ENCODE results near the gene C1orf226.

Gene C1orf226

GRCh38 chr1:162359523-162360236 is 21.8 kb upstream of the C1orf226 start:
- H3K4me3 ChIP-seq (ENCODE audit: low read depth, low read length), result no peak overlapping the region
- TF ChIP-seq, protein P1, sequence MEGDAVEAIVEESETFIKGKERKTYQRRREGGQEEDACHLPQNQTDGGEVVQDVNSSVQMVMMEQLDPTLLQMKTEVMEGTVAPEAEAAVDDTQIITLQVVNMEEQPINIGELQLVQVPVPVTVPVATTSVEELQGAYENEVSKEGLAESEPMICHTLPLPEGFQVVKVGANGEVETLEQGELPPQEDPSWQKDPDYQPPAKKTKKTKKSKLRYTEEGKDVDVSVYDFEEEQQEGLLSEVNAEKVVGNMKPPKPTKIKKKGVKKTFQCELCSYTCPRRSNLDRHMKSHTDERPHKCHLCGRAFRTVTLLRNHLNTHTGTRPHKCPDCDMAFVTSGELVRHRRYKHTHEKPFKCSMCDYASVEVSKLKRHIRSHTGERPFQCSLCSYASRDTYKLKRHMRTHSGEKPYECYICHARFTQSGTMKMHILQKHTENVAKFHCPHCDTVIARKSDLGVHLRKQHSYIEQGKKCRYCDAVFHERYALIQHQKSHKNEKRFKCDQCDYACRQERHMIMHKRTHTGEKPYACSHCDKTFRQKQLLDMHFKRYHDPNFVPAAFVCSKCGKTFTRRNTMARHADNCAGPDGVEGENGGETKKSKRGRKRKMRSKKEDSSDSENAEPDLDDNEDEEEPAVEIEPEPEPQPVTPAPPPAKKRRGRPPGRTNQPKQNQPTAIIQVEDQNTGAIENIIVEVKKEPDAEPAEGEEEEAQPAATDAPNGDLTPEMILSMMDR (conservative IDR thresholded peaks at IDR 0.05; ENCODE audit: low read depth, low read length), result no peak
- no peak for DNase-seq (ENCODE audit: low read depth)

DNA sequence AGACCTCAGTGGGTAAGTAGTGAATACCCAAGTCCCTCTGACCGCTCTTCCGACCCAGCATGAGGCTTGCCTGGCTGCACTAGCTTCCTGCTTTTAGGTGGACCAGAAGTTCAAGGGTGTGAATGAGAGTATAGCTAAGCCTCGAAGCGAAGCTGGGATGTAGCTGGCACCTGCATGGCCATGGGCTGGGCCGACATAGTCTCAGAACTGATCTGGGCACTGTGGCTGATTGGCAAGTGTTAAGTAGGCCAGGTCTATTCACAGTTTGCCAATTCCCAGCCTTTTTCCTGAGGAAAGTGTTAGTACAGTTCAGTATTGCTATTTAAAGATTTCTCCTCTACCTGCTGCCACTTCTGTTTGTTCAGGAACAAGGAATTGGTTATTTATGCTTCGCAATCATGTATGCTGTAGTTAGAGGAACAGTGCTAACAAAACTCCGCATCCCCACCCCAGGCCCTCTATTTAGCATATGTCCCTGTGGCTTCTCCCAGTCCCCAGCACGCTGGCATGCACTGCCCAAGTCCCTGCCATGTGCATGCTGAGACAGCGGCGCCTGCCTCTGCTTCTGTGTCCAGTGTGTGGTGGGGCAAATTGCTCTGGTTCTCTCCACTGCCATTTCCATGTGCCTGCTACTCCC is 21.2 kb upstream of the C1orf226 start:
- no peak for DNase-seq (ENCODE audit: low read depth)
- no peak overlapping the region for H3K4me3 ChIP-seq (ENCODE audit: low read depth, low read length)
- TF ChIP-seq, protein P1 (conservative IDR thresholded peaks at IDR 0.05; ENCODE audit: low read depth, low read length), result no peak

- TF ChIP-seq, protein P1 (conservative IDR thresholded peaks at IDR 0.05; ENCODE audit: low read depth, low read length), result no peak
- no peak for DNase-seq (ENCODE audit: low read depth)
- no peak overlapping the region for H3K4me3 ChIP-seq (ENCODE audit: low read depth, low read length)
Measured at GRCh38 chr1:162360874-162361260, 20.7 kb upstream of the C1orf226 start.

DNA sequence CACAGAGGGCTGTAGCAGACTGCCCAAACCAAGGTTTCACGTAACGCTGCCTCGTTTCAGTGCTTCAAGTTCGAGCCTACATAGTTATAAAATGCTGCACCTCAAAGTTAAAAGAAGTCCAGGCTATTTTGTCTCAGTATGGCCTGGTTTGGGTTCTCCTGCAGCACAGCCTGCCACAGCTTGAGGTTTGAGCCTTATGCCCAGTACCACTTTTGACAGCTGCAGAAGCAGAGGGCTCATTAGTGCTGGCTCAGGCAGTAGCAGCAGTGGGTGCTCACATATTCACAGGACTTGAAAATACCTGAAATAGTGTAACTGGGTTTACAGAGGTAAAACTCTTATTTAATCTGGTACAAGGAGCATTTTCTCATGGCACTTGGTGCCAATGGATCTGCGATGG is 20.2 kb upstream of the C1orf226 start:
- TF ChIP-seq, protein P1 (conservative IDR thresholded peaks at IDR 0.05; ENCODE audit: low read depth, low read length), result no peak
- no peak for DNase-seq (ENCODE audit: low read depth)
- H3K4me3 ChIP-seq (ENCODE audit: low read depth, low read length), result no peak overlapping the region

DNA sequence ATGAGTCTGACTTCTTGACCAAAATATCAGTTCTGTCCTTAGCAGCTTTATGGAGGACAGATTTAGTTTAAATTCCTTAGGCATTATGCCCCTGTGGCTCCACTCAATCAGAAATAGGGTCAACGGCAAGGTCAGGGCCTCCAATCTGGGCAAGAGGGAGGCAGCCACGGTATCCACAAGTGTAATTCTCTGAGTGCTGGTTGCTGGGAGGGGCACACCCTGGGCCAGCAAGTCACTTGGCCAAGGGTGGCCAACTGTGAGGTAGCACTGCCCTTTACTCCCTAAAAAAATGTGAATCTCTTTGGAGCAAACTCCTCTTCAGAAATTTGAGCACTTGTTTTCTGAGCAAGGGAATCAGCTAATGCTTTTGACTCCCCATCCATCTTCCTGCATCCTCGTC is 17.7 kb upstream of the C1orf226 start:
- H3K4me3 ChIP-seq (ENCODE audit: low read depth, low read length), result no peak overlapping the region
- TF ChIP-seq, protein P1 (conservative IDR thresholded peaks at IDR 0.05; ENCODE audit: low read depth, low read length), result no peak
- DNase-seq (ENCODE audit: low read depth), result no peak

DNA sequence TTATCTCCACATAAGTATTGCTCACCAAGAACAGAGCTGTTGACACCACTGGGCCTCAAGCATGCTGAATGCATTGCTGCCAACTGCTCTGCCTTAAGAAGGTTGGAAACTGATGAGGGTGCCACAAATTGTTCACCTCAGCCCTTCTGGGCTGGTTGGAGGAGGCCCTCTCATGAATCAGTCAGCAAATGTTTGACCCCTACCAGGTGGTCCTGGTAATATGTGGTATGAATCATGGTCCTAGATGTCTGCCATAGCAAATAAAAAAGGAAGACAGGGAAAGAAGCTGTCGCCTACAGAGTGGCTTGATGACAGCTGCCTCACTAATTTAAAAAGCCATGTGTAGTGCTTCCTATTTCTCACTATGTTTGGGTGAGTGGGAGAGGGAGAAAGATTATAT is 17.0 kb upstream of the C1orf226 start:
- no peak overlapping the region for H3K4me3 ChIP-seq (ENCODE audit: low read depth, low read length)
- TF ChIP-seq, protein P1 (conservative IDR thresholded peaks at IDR 0.05; ENCODE audit: low read depth, low read length), result no peak
- peak; percentile 30 for DNase-seq (ENCODE audit: low read depth)
